Choroid plexus epithelial cell (primary cell): Measurements from ENCODE around the gene F7.
A peak's percentile ranks its signal among the peaks of the same experiment; 100 is the strongest.
"Not testable (repeated sequence)": the region's sequence is repeated elsewhere in the genome, so short reads cannot be mapped to it uniquely, and the experiment has no call there.

Experiments used
- DNase-seq: peaks from one replicate; pipeline ENCODE4 v3.0.0-alpha.2; 2010; ENCODE audit warnings: low read depth
- H3K4me3 ChIP-seq: 2 replicates; pipeline ENCODE4 v1.5.1; 2011; ENCODE audit warnings: low read depth, mild to moderate bottlenecking, control low read depth, low read length, moderate library complexity
- CTCF ChIP-seq: conservative IDR thresholded peaks from 2 replicates; pipeline ENCODE4 v1.5.1; 2011; ENCODE audit warnings: low read depth, mild to moderate bottlenecking, control low read depth, inconsistent platforms, low read length, moderate library complexity

Gene F7

DNA sequence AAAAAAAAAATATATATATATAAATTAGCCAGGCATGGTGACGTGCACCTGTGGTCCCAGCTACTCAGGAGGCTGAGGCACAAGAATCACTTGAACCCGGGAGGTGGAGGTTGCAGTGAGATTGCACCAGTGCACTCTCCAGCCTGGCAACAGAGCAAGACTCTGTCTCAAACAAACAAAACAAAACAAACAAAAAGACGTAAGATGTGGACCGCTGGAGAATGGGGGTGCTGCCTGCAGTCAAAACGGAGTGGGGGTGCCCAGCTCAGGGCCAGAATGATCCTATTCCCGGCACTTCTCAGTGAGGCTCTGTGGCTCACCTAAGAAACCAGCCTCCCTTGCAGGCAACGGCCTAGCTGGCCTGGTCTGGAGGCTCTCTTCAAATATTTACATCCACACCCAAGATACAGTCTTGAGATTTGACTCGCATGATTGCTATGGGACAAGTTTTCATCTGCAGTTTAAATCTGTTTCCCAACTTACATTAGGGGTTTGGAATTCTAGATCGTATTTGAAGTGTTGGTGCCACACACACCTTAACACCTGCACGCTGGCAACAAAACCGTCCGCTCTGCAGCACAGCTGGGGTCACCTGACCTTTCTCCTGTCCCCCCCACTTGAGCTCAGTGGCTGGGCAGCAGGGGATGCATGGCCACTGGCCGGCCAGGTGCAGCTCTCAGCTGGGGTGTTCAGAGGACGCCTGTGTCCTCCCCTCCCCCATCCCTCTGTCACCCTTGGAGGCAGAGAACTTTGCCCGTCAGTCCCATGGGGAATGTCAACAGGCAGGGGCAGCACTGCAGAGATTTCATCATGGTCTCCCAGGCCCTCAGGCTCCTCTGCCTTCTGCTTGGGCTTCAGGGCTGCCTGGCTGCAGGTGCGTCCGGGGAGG is at the start of gene F7:
Gene F7, plus strand, starts transcription at position 760 of the 889 bp plus-strand sequence. Its CDS starts 51 bp downstream, at position 811.
- TF ChIP-seq CTCF, result no peak
- no peak for DNase-seq
- H3K4me3 ChIP-seq, result no peak within 1 kb of the TSS

- TF ChIP-seq CTCF, result no peak
- no peak for DNase-seq
- H3K4me3 ChIP-seq, result no peak overlapping the region
These were observed 48.5 kb upstream of the F7 start for GRCh38 chr13:113057084-113057483.

DNA sequence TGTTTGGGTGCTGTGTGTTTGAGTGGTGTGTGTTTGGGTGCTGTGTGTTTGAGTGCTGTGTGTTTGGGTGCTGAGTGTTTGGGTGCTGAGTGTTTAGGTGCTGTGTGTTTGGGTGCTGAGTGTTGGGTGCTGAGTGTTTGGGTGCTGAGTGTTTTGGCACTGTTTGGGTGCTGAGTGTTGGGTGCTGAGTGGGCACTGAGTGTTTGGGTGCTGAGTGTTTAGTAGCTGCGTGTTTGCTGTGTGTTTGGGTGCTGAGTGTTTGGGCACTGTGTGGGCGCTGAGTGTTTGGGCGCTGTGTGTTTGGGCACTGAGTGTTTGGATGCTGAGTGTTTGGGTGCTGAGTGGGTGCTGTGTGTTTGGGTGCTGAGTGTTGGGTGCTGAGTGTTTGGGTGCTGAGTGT is 48.0 kb upstream of the F7 start:
- H3K4me3 ChIP-seq, DNase-seq: not testable (repeated sequence)

DNA sequence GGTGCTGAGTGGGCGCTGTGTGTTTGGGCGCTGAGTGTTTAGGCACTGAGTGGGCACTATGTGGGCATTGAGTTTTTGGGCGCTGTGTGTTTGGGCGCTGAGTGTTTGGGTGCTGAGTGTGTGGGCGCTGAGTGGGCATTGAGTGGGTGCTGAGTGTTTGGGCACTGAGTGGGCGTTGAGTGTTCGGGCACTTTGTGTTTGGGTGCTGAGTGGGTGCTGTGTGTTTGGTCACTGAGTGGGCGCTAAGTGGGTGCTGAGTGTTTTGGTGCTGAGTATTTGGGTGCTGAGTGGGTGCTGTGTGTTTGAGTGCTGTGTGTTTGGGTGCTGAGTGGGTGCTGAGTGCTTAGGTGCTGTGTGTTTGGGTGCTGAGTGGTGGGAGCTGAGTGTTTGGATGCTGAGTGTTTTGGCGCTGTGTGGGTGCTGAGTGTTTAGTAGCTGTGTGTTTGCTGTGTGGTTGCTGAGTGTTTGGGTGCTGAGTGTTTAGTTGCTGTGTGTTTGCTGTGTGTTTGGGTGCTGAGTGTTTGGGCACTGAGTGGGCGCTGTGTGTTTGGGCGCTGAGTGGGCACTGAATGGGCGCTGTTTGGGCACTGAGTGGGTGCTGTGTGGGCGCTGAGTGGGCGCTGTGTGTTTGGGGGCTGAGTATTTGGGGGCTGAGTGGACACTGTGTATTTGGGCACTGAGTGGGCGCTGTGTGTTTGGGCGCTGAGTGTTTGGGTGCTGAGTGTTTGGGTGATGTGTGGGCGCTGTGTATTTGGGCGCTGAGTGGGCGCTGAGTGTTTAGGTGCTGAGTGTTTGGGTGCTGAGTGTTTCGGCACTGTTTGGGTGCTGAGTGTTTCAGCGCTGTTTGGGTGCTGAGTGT is 47.2 kb upstream of the F7 start:
- H3K4me3 ChIP-seq, result no peak overlapping the region
- DNase-seq, result no peak
- no peak for TF ChIP-seq CTCF

GRCh38 chr13:113058988-113059850 is 46.4 kb upstream of the F7 start:
- no peak overlapping the region for H3K4me3 ChIP-seq
- peak; percentile 2 for DNase-seq
- TF ChIP-seq CTCF, result no peak

GRCh38 chr13:113059891-113060290 is 45.7 kb upstream of the F7 start:
- no peak overlapping the region for H3K4me3 ChIP-seq
- no peak for DNase-seq
- TF ChIP-seq CTCF, result no peak
